ENCODE results near the gene POLR1G.

The POLR1G gene

GRCh38 chr19:45450012-45450333 is 43.5 kb downstream of the POLR1G start:
- H3K36me3 ChIP-seq = no peaks in the 10 kb centered on the region
- H3K4me3 ChIP-seq (ENCODE audit: low read depth, low read length) = peak overlapping the region; percentile 66
- peaks cover 8% of the 10 kb centered on the region; the same call in 1 of the 2 replicates for H3K4me1 ChIP-seq
- H3K27me3 ChIP-seq = peaks cover 3% of the 10 kb centered on the region; the same call in 1 of the 2 replicates
- no peak for TF ChIP-seq CTCF (IDR thresholded peaks at IDR 0.05; ENCODE audit: low read depth, low read length)
- no peak for DNase-seq
- no peaks in the 10 kb centered on the region for H3K9me3 ChIP-seq

GRCh38 chr19:45451131-45451849 is 44.8 kb downstream of the POLR1G start:
- TF ChIP-seq CTCF (IDR thresholded peaks at IDR 0.05; ENCODE audit: low read depth, low read length) = no peak
- no peak for DNase-seq
- H3K36me3 ChIP-seq = no peaks in the 10 kb centered on the region
- H3K27me3 ChIP-seq = peaks cover 3% of the 10 kb centered on the region; the same call in 1 of the 2 replicates
- H3K4me1 ChIP-seq = peaks cover 16% of the 10 kb centered on the region
- H3K9me3 ChIP-seq = no peaks in the 10 kb centered on the region
- H3K4me3 ChIP-seq (ENCODE audit: low read depth, low read length) = peak overlapping the region; percentile 66

- H3K36me3 ChIP-seq = no peaks in the 10 kb centered on the region
- H3K9me3 ChIP-seq = no peaks in the 10 kb centered on the region
- H3K27me3 ChIP-seq = peaks cover 3% of the 10 kb centered on the region; the same call in 1 of the 2 replicates
- no peak for DNase-seq
- H3K4me3 ChIP-seq (ENCODE audit: low read depth, low read length) = no peak overlapping the region
- peaks cover 16% of the 10 kb centered on the region for H3K4me1 ChIP-seq
- TF ChIP-seq CTCF (IDR thresholded peaks at IDR 0.05; ENCODE audit: low read depth, low read length) = no peak
Measured at GRCh38 chr19:45451850-45452387, 45.5 kb downstream of the POLR1G start.

- H3K36me3 ChIP-seq = no peaks in the 10 kb centered on the region
- no peak overlapping the region for H3K4me3 ChIP-seq (ENCODE audit: low read depth, low read length)
- H3K9me3 ChIP-seq = no peaks in the 10 kb centered on the region
- peak; percentile 89 for DNase-seq
- peaks cover 10% of the 10 kb centered on the region for H3K4me1 ChIP-seq
- no peaks in the 10 kb centered on the region; the same call in 1 of the 2 replicates for H3K27me3 ChIP-seq
- TF ChIP-seq CTCF (IDR thresholded peaks at IDR 0.05; ENCODE audit: low read depth, low read length) = no peak
Measured at GRCh38 chr19:45455707-45456499, 49.5 kb downstream of the POLR1G start.

GRCh38 chr19:45456500-45456815 is 50.0 kb downstream of the POLR1G start:
- H3K4me1 ChIP-seq = peaks cover 7% of the 10 kb centered on the region
- no peaks in the 10 kb centered on the region for H3K36me3 ChIP-seq

More at GRCh38 chr19:45456500-45456815, 50.0 kb downstream of the POLR1G start:
- no peak for TF ChIP-seq CTCF (IDR thresholded peaks at IDR 0.05; ENCODE audit: low read depth, low read length)
- H3K27me3 ChIP-seq = no peaks in the 10 kb centered on the region; the same call in 1 of the 2 replicates
- no peak overlapping the region for H3K4me3 ChIP-seq (ENCODE audit: low read depth, low read length)
- no peak for DNase-seq
- H3K9me3 ChIP-seq = no peaks in the 10 kb centered on the region
